ENCODE measurements around the gene PTPN23.

The PTPN23 gene

DNA sequence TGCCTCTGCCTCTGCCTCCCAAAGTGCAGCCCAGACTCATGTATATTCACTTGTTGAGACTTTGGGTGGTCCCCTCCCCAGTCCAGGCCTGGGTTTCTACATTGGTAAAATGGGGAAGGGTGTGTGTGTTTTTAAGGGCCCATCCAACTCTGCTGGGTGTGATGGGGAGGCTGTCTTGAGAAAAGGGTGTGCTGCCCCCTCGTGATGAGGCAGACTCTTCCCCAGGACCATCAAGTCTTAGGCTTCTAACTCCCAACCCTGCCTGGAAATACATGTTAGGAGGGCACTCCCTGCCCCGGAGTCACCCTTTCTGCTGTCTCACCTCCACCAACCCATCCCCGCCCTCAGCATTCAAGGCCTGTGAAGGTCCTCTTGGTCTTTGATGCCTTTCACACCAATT lies 4.4 kb upstream of the PTPN23 start:
- no peak for DNase-seq

DNA sequence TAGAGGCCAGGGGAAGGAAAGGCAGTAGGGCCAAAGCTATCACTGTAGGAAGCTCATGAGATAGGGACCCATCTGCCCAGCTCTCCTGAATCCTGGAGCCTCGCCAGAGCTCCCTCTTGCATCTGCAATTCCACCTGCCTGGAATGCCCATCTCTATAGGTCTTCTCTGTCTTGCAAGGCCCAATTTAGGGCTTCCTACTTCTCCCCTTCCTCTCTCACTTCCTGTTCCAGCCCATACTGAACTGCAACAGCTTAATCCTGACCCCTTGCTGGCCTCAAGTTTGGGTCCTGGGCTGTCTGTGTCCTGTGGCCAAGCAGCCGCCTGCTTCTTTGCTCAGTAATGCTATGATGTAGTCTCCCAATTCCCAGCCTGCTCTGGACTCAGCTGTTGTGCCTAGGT lies 3.6 kb upstream of the PTPN23 start:
- no peak for DNase-seq

DNA sequence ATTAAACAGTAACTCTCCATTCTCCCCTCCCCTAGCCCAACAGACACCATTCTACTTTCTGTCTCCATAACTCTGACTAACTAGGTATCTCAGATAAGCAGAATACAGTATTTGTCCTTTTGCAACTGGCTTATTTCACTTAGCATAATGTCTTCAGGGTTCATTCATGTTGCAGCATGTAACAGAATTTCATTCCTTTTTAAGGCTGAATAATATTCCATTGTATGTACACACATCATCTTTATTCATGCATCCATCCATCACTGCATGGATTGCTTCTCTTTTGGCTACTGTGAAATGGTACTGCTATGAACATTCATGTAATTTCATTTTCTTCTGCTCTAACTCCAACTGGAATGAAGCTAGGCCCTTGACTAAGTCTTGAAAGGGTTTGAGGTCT lies 2.0 kb upstream of the PTPN23 start:
- no peak for DNase-seq

DNA sequence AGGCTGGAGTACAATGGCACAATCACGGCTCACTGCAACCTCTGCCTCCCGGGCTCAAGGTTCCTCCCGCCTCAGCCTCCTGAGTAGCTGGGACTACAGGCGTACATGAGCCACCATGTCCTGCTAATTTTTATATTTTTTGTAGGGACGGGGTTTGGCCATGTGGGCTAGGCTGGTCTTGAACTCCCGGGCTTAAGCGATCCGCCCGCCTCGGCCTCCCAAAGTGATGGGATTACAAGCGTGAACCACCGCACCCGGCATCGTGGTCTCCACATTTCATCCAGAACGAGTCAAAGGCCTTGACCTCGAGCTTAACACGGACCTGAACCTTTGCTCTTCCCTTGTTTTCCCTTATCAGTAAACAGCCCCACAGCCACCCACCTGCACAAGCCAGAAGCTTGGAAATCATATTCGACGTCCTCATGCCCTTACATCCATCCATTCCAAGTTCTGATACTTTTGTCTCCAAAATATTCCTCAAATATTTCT lies 1.4 kb upstream of the PTPN23 start:
- DNase-seq, result no peak

DNA sequence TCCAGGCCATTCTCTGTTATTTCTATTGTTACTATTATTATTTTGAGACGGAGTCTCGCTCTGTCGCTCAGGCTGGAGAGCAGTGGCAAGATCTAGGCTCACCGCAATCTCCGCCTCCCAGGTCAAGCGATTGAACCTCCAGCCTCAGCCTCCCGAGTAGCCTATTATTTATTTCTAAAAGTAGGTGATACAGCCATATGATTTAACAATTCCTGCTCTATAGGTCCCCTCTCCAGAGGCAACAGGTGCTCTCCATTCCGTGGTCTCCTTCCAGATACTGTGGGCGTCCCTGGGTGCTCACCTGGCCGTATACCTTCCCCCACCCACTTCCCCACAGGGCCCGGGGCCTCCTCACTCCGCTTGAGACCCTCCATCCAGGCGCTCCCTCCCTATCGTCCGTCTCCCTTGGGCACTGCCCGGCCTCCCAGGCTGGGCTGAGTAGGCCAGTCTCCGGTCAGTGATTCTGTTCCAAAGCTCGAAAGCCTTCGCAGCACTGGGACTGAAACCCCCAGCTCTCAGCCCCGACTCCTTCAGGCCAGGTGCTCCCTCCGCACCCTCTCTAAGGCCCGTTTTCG lies 708 bp upstream of the PTPN23 start:
- no peak for DNase-seq

DNA sequence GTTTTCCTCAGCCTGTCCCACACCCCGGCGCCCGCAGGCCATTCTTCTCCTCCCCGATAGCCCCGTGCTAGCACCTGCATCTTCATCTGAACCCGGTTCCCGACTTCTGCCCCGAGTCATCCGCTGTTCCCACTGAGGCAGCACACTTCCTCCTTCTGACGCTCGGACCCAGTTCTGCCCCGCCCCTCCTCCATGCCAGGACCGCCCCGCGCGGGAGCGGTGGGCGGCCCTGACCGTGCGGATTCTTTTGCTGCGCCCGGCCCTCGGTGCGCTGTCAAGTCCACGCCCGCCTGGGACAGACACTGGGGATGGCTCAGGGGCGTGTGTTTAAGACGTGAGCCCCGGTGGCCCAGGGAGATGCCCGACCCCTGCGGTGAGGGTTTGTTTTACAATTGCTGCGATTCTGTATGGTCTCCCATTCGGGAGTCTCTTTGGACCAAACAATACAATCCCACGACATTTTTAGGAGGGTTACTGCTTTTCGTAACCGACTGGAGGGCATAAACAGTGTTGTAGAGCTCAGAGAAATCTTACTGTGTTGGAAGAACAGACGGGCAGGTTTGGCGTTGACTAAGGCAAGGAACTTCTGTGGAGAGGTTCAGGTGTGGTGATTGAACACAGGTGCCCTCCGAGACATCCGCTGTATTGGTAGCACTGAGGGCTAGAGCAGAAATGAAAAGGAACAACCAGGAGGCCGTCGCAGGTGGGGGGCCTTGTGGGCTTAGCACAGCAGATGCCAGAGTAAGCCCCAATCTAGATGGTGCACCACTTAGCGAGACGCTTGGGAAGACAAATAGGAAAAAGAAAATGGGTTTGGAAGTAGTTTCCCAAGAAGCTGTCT lies 716 bp downstream of the PTPN23 start:
- peak; percentile 66 for DNase-seq

DNA sequence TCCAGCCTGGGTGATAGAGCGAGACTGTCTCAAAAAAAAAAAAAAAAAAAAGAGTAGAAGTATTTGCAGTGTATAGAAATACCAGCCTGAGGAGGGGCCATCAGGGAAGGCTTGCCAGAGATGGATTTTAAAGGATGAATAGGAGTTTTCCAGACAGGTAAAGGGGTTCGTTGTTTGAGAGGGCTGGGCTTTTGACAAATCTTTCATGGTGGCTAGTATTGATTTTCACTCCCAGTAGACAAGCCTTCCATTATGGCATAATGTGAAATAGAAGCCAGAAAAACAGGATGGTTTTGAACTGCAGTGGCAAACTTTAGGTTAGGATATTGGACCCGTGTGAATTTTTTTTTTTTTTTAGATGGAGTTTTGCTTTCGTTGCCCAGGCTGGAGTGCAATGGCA lies 3.6 kb downstream of the PTPN23 start:
- no peak for DNase-seq

DNA sequence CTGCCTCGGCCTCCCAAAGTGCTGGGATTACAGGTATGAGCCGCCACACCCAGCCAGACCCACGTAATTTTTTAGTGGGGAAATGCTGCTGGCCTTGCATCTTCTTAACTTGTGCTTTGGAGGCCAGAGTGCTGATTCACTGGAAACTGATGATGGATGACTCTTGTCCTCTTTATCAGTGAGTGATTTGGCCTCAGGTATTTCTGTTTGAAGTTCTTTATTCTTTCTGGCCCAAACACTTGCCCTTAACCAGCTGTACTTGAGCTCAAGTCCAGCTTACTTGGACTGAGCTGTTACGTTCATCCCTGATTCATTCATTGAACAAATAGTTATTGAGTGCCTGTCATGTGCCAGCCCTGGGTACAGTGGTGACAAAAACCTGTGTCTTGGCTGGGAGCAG lies 4.2 kb downstream of the PTPN23 start:
- DNase-seq, result no peak

DNA sequence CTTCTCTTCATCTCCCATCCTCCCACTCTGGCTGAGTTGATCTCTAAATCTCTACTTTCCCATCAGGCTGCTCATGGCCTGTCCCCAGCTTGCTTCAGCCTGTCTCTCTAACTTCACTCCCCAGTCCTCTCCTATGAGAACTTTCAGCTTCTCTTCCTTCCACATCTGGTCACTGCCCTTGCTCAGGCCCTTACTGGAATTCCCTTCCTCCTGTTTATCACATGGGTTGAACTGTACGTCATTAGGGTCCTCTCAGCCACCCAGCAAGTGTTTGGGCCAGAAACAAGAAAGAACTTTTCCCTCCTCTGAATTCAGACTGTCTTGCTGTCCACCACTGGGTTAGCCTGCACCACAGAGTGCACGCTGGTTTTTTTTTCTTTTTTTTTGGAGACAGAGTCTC lies 5.0 kb downstream of the PTPN23 start:
- no peak for DNase-seq

DNA sequence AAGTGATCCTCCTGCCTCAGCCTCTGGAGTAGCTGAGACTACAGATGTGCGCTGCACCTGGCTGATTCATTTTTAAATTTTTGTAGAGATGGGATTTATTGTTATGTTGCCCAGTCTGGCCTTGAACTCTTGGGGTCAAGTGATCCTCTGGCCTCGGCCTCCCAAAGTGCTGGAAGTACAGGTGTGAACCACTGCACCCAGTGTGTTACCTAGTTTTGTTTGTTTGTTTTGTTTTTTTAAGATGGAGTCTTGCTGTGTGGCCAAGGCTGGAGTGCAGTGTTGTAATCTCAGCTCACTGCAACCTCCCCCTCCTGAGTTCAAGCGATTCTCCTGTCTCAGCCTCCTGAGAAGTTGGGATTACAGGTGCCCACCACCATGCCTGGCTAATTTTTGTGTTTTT lies 12.1 kb downstream of the PTPN23 start:
- no peak for DNase-seq

DNA sequence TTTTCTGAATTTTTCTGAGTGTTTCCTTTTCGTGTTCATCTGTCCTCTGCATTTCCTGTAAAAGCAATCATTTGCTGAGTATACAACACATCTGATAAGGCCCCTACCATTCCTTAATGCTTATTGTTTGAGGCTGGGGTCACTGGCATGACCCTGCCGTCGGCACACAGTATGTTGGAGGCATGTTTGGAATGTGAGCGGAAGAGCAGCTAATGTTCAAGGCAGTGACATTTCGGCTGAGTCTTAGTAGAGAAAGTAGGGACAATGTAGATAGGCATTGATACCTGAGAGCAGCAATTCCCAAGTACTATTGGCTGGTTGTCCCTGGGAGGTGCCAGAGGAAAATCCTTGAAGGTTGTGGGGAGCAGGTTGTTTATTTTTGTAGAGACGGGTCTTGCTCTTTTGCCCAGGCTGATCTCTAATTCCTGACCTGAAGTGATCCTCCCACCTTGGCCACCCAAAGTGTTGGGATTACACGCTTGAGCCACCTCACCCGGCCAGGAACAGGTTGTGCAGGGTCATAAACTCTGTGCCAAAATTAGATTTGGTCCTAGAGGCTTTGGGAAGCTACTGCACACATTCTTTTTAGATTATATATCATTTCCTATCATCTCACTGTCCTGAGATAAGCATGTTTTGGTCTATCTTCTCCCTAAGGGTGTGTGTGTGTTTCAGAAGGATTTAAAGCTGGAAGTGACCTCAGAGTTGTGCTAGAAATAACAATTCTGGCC lies 13.5 kb downstream of the PTPN23 start:
- peak; percentile 5 for DNase-seq

DNA sequence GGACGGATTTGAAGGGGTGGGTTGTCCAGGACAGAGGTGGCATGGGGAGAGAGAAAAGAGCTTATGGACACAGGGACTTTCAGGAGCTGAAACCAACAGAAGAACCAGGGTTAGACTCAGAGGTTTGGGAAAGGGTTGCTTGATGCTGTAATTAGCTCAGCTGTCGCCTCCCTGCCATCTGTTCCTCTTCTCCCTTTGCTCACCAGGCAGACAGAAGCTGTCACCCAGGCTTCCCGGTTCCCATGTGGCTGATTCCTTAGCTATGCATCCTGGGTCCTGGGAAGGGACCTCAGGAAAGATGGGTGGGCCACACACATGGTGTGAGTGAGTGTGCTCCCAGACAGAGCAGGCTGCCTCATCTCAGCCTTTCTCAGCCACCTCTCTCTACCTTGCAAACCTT lies 14.1 kb downstream of the PTPN23 start:
- peak; percentile 74 for DNase-seq

DNA sequence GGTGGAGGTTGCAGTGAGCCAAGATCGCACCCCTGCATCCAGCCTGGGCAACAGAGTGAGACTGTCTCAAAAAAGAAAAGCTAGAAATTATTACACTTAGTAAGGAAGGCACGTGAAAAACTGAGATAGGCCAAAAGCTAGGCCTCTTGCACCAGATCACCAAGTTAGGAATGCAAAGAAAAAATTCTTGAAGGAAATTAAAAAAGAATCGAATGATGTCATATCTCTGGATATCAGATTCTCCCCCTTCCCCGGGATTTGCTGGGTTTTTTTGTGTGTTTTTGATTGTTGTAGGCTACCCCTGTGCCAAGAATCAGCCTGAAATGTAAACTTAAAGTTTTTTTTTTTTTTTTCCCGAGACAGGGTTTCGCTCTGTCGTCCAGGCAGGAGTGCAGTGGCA lies 17.4 kb downstream of the PTPN23 start:
- DNase-seq, result no peak

DNA sequence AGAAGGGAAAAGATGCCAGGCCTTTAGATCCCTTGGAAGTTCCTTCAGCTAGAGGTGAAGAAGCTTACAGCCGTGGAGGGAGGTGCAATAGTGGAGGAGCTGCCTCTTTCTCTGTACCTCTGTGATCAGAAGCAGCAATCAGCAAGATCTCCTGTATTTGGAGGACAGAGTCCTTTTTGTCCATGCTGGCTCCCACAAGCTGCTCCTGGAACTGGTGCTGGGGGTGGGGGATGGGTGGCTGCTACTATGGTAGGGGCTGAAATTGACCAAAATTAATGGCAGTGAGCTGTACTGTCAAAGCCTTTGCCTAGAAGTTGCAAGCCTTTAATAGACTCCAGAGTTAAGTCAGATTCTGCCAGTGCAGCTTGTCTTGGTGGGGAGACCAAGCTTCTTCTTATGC lies 18.2 kb downstream of the PTPN23 start:
- DNase-seq, result no peak

DNA sequence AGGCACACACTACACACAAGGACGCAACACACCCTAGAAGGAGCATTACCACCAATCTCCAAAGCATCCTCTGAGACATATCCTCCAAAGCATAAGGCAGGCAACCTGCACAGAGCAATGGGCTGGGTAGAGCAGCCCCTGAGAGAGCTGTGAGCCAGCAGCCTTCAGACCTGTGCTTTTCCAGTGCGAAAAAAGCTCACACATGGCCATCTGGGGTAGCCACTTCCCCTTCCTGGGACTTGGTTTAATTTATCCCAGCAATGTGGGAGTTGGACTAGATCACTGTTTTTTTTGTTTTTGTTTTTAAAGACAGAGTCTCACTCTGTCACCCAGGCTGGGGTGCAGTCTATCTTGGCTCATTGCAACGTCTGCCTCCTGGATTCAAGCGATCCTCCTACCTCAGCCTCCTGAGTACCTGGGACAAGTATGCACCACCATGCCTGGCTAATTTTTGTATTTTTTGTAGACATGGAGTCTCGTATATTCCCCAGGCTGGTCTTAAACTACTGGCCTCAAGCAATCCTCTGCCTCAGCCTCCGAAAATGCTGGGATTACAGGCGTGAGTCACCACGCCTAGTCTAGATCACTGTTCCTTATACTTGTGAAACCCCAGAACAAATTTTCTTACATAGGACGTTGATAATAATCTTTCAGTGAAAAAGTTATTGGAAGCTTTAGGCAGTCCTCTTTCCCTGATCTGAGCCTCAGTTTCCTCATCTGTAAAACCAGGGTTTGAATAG lies 18.9 kb downstream of the PTPN23 start:
- no peak for DNase-seq

DNA sequence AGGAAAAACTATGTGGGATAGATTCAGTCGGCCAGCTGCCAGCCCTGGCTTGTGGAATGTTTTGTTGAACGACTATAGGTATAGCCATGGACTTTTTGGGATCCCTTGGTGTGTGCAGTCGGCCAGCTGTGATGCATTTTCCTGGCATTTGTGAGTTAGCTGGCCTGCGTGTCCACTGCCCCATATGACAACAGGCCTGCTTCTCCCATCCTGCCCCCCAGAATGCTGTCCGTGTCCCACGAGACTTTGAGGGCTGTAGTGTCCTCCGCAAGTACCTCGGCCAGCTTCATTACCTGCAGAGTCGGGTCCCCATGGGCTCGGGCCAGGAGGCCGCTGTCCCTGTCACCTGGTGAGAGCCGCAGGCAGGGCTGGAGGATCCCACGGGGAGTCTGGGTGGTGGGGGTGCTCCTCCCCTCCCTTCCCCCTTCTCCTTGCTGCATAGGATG lies 23.6 kb downstream of the PTPN23 start:
- no peak for DNase-seq

DNA sequence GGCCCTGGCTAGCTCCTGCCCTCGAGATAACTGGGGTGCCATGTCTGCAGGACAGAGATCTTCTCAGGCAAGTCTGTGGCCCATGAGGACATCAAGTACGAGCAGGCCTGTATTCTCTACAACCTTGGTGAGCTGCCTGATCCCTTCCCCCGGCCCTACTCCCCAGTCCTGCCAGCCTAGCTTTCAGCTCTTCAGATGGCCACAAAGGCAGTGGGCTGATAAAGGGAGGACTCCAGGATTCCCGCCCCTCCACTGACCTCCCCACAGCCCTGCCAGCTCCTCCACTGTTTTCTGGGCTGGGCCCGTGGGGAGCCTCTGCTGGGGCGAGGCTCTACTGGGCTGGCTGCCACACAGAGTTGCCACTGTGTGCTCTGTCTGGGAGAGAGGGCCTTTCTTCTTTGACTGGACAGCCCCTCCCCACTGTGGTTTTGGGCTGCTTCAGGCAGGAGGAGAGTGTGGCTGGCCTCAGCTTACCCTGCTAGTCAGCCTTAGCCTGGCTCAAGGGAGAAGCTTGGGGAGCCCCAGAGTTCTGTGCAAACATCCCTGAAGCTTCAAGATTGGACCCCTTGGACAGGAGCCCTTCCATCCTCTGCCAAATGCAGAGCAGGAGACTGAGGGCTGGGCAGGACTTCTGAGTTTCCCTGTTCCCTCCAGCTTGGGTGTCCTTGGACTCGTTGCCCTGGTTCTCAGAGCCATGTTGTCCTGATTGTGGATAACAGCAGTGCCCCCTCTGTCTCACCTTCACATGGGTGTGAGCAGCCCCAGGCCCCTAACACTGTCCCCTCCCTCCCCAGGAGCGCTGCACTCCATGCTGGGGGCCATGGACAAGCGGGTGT lies 24.4 kb downstream of the PTPN23 start:
- DNase-seq, result no peak

DNA sequence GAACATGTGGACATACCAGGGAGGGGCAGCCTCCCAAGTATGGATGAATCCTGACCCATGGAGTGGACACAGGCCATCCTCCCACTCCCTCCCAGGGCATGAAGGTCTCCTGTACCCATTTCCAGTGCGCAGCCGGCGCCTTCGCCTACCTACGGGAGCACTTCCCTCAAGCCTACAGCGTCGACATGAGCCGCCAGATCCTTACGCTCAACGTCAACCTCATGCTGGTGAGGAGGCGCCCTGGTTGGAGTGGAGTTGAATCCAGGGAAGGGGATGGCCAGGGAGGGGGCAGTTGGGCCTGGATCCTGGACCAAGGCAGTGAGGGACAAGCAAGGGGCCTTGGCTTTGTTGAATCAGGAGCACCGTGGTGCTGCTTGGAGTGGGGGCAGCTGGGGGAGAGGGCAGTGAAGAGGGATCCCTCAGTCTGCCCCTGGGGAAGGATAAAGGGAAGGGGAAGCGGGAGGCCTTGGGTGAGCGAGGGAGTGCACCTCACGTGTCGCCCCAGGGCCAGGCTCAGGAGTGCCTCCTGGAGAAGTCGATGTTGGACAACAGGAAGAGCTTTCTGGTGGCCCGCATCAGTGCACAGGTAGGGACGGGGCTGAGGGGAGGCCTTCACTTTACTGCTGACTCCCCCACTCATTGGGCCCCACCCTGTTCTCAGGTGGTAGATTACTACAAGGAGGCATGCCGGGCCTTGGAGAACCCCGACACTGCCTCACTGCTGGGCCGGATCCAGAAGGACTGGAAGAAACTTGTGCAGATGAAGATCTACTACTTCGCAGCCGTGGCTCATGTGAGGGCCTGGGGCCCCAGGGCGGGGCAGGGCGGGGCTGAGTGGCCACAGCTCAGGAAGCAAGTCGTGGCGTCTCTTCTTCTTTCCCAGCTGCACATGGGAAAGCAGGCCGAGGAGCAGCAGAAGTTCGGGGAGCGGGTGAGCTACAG lies 25.3 kb downstream of the PTPN23 start:
- no peak for DNase-seq

DNA sequence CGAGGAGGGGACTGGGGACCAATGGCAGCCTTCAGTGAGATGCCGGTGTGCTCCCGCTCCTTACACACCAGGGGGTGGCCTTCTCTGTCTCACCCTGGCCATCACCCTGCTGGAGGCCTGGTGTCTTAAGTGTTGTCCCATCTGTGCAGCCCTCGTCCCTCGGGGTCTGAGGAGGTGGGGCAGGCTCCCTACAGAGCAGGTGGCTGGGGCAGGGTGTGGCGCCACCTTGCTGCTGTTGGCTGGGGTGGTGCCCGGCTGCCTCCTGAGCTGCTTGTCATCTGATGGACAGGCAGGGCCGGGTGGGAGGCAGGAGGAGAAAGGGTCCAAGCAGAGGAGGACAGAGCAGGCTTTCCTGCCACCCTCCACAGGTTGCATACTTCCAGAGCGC lies 25.9 kb downstream of the PTPN23 start:
- DNase-seq, result peak; percentile 2

DNA sequence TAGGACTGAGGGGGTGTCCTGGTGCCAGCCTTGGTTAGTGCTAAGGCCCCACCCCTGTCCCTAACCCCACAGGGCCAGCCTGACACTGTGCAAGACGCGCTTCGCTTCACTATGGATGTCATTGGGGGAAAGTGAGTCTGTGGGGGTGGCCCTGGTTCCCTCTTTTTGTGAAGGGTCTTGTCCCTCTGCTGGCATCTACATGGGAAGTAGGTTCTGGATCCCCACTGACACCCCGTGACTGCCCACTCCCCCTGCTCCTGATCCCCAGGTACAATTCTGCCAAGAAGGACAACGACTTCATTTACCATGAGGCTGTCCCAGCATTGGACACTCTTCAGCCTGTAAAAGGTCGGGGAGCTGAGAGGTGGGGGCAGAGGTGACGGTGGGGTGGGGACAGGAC lies 26.4 kb downstream of the PTPN23 start:
- no peak for DNase-seq
